IMR-90 (cell line): ENCODE data around the gene SHC1.

ENCODE experiments used
- BHLHE40 ChIP-seq: fragments of 150-350 bp; IDR thresholded peaks from 2 replicates; pipeline ENCODE4 v1.6.1; 2016; ENCODE audit warnings: mild to moderate bottlenecking, low read depth, low read length
- CEBPB ChIP-seq: IDR thresholded peaks from 2 replicates; pipeline ENCODE4 v1.6.1; 2012; ENCODE audit warnings: low read depth, low read length, improper control_type of control experiment
- CHD1 ChIP-seq: IDR thresholded peaks from 2 replicates; pipeline ENCODE4 v1.6.1; 2012; ENCODE audit warnings: low read depth, low read length, improper control_type of control experiment
- CTCF ChIP-seq: conservative IDR thresholded peaks from 2 replicates; pipeline ENCODE4 v1.5.1; 2012; ENCODE audit warnings: mild to moderate bottlenecking, low read depth, low read length, improper control_type of control experiment
- FOS ChIP-seq: fragments of 150-350 bp; IDR thresholded peaks from 2 replicates; pipeline ENCODE4 v1.6.1; 2016; ENCODE audit warnings: low read depth, low read length
- MAFK ChIP-seq: IDR thresholded peaks from 2 replicates; pipeline ENCODE4 v1.6.1; 2012; ENCODE audit warnings: low read depth, low read length, improper control_type of control experiment
- MAZ ChIP-seq: IDR thresholded peaks from 2 replicates; pipeline ENCODE4 v1.6.1; 2012; ENCODE audit warnings: low read depth, mild to moderate bottlenecking, low read length, improper control_type of control experiment, moderate library complexity, borderline replicate concordance
- POLR2A ChIP-seq: IDR thresholded peaks from 2 replicates; pipeline ENCODE4 v1.6.1; 2012; ENCODE audit warnings: mild to moderate bottlenecking, low read depth, low read length
- RAD21 ChIP-seq: IDR thresholded peaks from 2 replicates; pipeline ENCODE4 v1.6.1; 2012; ENCODE audit warnings: low read length, improper control_type of control experiment
- RCOR1 ChIP-seq: IDR thresholded peaks from 2 replicates; pipeline ENCODE4 v1.6.1; 2012; ENCODE audit warnings: mild to moderate bottlenecking, low read length, improper control_type of control experiment; ENCODE audit not compliant: insufficient replicate concordance
- RFX5 ChIP-seq: IDR thresholded peaks from 2 replicates; pipeline ENCODE4 v1.8.0; 2012; ENCODE audit warnings: low read depth, mild to moderate bottlenecking, low read length, moderate library complexity
- USF2 ChIP-seq: fragments of 150-350 bp; IDR thresholded peaks from 2 replicates; pipeline ENCODE4 v1.6.1; 2017; ENCODE audit warnings: mild to moderate bottlenecking, antibody characterized with exemption, low read length, low read depth

GRCh38 chr1:154940213-154940560 lies 30.4 kb downstream of the SHC1 start:
- no peak for TF ChIP-seq USF2
- TF ChIP-seq POLR2A, result no peak
- TF ChIP-seq RAD21, result no peak
- no peak for TF ChIP-seq CTCF
- no peak for TF ChIP-seq CEBPB
- no peak for TF ChIP-seq MAFK
- TF ChIP-seq RCOR1, result no peak
- TF ChIP-seq RFX5, result no peak
- no peak for TF ChIP-seq FOS
- no peak for TF ChIP-seq BHLHE40
- TF ChIP-seq MAZ, result no peak
- no peak for TF ChIP-seq CHD1
